ENCODE results near the gene CRACR2B. TPM values are rescaled to one million over a fixed set of nuclear protein-coding genes. Genes with fewer than 3 reads are reported as not detected.
A peak's percentile ranks its signal among the peaks of the same experiment; 100 is the strongest.

The CRACR2B gene
- total and polyA plus RNA-seq, 2 of the 13 experiments (the other 11 are each of a cell fraction or from before 2014, with no cell fraction given): 14.9 to 21.0 TPM

GRCh38 chr11:819129-819931, 8.4 kb upstream of the CRACR2B start (continued):
- no peak for TF ChIP-seq AFF4 (CRISPR knock-in tag; IDR thresholded peaks at IDR 0.05)
- 0 out of 2 replicates have a peak, but pooled peaks have one; percentile 58 for TF ChIP-seq ZNF136 (CRISPR knock-in tag; IDR thresholded peaks at IDR 0.05; ENCODE audit: low read depth)
- peak; percentile 22; the same call in 1 of the 2 replicates for TF ChIP-seq ZNF574 (CRISPR knock-in tag; IDR thresholded peaks at IDR 0.05)
- no peak for TF ChIP-seq NONO (IDR thresholded peaks at IDR 0.05)
- 0 out of 2 replicates have a peak, but pooled peaks have one; percentile 46 for TF ChIP-seq NONO (CRISPR knock-in tag; conservative IDR thresholded peaks at IDR 0.05)
- TF ChIP-seq ZNF441 (CRISPR knock-in tag; IDR thresholded peaks at IDR 0.05; ENCODE audit: borderline replicate concordance): peak; percentile 43; the same call in 1 of the 2 replicates
- TF ChIP-seq ZNF556 (CRISPR knock-in tag; IDR thresholded peaks at IDR 0.05; ENCODE audit: borderline replicate concordance): peak; percentile 57; the same call in 1 of the 2 replicates
- TF ChIP-seq TFE3 (CRISPR knock-in tag; IDR thresholded peaks at IDR 0.05): no peak
- TF ChIP-seq MXD3 (CRISPR knock-in tag; IDR thresholded peaks at IDR 0.05): no peak
- peak; percentile 30; the same call in 1 of the 2 replicates for TF ChIP-seq ZBTB39 (CRISPR knock-in tag; IDR thresholded peaks at IDR 0.05)
- peak; percentile 19; the same call in 1 of the 2 replicates for TF ChIP-seq ZNF362 (CRISPR knock-in tag; IDR thresholded peaks at IDR 0.05; ENCODE audit: borderline replicate concordance)
- no peak for TF ChIP-seq SIN3B (IDR thresholded peaks at IDR 0.05; ENCODE audit: low read length)
- TF ChIP-seq ZNF749 (CRISPR knock-in tag; IDR thresholded peaks at IDR 0.05; ENCODE audit: borderline replicate concordance): 0 out of 2 replicates have a peak, but pooled peaks have one; percentile 61
- no peak for TF ChIP-seq NFE2L1 (CRISPR knock-in tag; IDR thresholded peaks at IDR 0.05; ENCODE audit: borderline replicate concordance)
- TF ChIP-seq MXI1 (IDR thresholded peaks at IDR 0.05; ENCODE audit: borderline replicate concordance, low read depth, low read length): peak; percentile 62; the same call in 1 of the 3 replicates

Data from HepG2 (cell line).